Hepatocyte (in vitro differentiated cells): ENCODE data around the gene CCDC182. TPM values are rescaled to one million over a fixed set of nuclear protein-coding genes. Genes with fewer than 3 reads are reported as not detected.

ENCODE experiments used
- DNase-seq: peaks from one replicate; pipeline ENCODE4 v3.0.0-alpha.2; 2016; ENCODE audit warnings: low spot score
- H2AFZ ChIP-seq: fragments of 200-600 bp; sonication (generic); 2 replicates; pipeline ENCODE4 v1.6.0; 2016; ENCODE audit warnings: antibody characterized with exemption, mild to moderate bottlenecking
- H3K27ac ChIP-seq: fragments of 200-600 bp; sonication (generic); 2 replicates; pipeline ENCODE4 v1.5.1; 2016; ENCODE audit warnings: mild to moderate bottlenecking
- H3K27me3 ChIP-seq: fragments of 200-600 bp; sonication (generic); 2 replicates; pipeline ENCODE4 v1.6.1; 2016
- H3K36me3 ChIP-seq: fragments of 200-600 bp; sonication (generic); replicated peaks from 2 replicates; pipeline ENCODE4 v1.5.1; 2016; ENCODE audit warnings: low read depth; ENCODE audit not compliant: insufficient read depth
- H3K4me1 ChIP-seq: fragments of 200-600 bp; sonication (generic); 2 replicates; pipeline ENCODE4 v1.5.1; 2016; ENCODE audit warnings: mild to moderate bottlenecking, moderate library complexity; ENCODE audit not compliant: insufficient read depth
- H3K4me2 ChIP-seq: fragments of 200-600 bp; sonication (generic); 2 replicates; pipeline ENCODE4 v1.6.0; 2016
- H3K4me3 ChIP-seq: fragments of 200-600 bp; sonication (generic); 2 replicates; pipeline ENCODE4 v1.5.1; 2016; ENCODE audit warnings: mild to moderate bottlenecking
- H3K79me2 ChIP-seq: fragments of 200-600 bp; sonication (generic); 2 replicates; pipeline ENCODE4 v1.6.0; 2017; ENCODE audit warnings: mild to moderate bottlenecking
- H3K9me2 ChIP-seq: fragments of 200-600 bp; sonication (generic); replicated peaks from 2 replicates; pipeline ENCODE4 v1.6.0; 2017; ENCODE audit warnings: mild to moderate bottlenecking; ENCODE audit not compliant: insufficient read depth
- H3K9me3 ChIP-seq: fragments of 200-600 bp; sonication (generic); 2 replicates; pipeline ENCODE4 v1.5.1; 2016; ENCODE audit warnings: low read depth, mild to moderate bottlenecking
- H4K20me1 ChIP-seq: fragments of 200-600 bp; sonication (generic); 2 replicates; pipeline ENCODE4 v1.6.0; 2016; ENCODE audit warnings: mild to moderate bottlenecking; ENCODE audit not compliant: insufficient read depth, poor library complexity, severe bottlenecking
- EZH2 ChIP-seq: fragments of 200-600 bp; sonication (generic); IDR thresholded peaks from 2 replicates; pipeline ENCODE4 v1.6.1; 2016; ENCODE audit warnings: antibody characterized with exemption, mild to moderate bottlenecking, borderline replicate concordance
- EZH2phosphoT487 ChIP-seq: fragments of 200-600 bp; sonication (generic); IDR thresholded peaks from one replicate; pipeline ENCODE4 v1.6.1; 2018; ENCODE audit warnings: antibody characterized with exemption, mild to moderate bottlenecking, low read depth, moderate library complexity; ENCODE audit not compliant: unreplicated experiment, severe bottlenecking
- WGBS: methylation state at CpG from one replicate; pipeline ENCODE4 v1.1.6; 2016; ENCODE audit warnings: low lambda C conversion rate; ENCODE audit errors: missing lambda C conversion rate; 5-methylcytosine and 5-hydroxymethylcytosine counted together
- polyA plus RNA-seq: library from polyadenylated mRNA; unstranded; fragments of >200 nt; fragmentation: Nextera tagmentation; extraction: Ambion mirVana; gene quantifications from 2 replicates; pipeline ENCODE4 v1.2.1, GENCODE V29; 2016
- total RNA-seq: library from RNA; depleted of rRNA; stranded (reverse); fragments of >200 nt; gene quantifications from 2 replicates; pipeline ENCODE4 v1.2.3, GENCODE V29; 2014
- TF ChIP-seq, protein P1 (sequence below): fragments of 200-600 bp; sonication (generic); IDR thresholded peaks from 2 replicates; pipeline ENCODE4 v1.5.1; 2016; ENCODE audit warnings: antibody characterized with exemption, mild to moderate bottlenecking; ENCODE audit not compliant: poor library complexity

CCDC182 gene
- total and polyA plus RNA-seq, 2 experiments from 2014 or later = not detected

DNA sequence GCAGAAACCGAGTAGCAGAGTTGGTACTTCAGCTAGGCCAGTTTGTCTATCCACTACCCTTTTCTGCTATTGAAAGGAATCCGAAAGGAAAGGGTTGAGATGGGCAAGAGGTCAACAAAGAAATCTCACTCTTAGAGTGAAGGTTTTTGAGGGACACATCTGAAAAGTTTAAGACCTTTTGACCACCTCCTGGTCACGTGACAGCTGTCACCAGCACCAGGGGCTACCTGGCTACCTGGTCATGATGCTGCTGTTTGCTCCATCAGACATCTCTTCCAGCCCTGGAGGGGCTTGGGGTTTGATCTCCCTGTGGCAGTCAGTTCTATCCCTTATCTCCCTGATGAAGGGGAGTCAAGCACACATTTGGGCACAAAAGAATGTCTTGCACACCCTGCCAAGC is 7.6 kb downstream of the CCDC182 start:
- Histone ChIP-seq H2AFZ (no peak overlapping the region), H3K27ac (no peak overlapping the region), H3K4me3 (no peak overlapping the region), H3K27me3 (peaks cover 3% of the 10 kb centered on the region), H3K9me3 (no peaks in the 10 kb centered on the region), H4K20me1 (no peaks in the 10 kb centered on the region), H3K4me2 (no peak overlapping the region), H3K4me1 (no peaks in the 10 kb centered on the region), H3K36me3 (no peaks in the 10 kb centered on the region), H3K9me2 (no peaks in the 10 kb centered on the region), H3K79me2 (no peaks in the 10 kb centered on the region)
- no peak for DNase-seq
- TF ChIP-seq EZH2phosphoT487 (no peak), EZH2 (no peak)
- TF ChIP-seq, protein P1, sequence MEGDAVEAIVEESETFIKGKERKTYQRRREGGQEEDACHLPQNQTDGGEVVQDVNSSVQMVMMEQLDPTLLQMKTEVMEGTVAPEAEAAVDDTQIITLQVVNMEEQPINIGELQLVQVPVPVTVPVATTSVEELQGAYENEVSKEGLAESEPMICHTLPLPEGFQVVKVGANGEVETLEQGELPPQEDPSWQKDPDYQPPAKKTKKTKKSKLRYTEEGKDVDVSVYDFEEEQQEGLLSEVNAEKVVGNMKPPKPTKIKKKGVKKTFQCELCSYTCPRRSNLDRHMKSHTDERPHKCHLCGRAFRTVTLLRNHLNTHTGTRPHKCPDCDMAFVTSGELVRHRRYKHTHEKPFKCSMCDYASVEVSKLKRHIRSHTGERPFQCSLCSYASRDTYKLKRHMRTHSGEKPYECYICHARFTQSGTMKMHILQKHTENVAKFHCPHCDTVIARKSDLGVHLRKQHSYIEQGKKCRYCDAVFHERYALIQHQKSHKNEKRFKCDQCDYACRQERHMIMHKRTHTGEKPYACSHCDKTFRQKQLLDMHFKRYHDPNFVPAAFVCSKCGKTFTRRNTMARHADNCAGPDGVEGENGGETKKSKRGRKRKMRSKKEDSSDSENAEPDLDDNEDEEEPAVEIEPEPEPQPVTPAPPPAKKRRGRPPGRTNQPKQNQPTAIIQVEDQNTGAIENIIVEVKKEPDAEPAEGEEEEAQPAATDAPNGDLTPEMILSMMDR = no peak
- WGBS = 77% methylated on average over 3 of the region's 3 CpGs

DNA sequence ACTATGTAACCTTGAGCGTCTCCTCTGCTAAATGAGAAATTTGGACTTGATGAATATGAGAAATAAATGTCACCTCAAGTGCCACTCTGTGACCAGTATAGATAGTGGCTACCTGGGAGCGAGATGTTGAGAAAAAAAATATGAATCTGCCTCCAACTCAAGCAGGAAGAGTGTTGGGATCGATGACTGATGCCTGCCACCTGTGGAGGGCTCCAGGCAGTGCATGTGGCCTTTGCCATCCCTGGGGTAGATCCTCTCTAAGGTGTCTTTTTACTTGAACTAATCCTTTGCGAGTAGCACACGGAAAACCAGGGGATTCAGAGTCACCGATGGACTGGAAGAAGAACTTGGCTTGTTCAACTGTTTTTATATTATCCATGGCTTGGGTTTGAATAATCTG is 9.4 kb downstream of the CCDC182 start:
- H3K27me3 ChIP-seq = peaks cover 7% of the 10 kb centered on the region
- TF ChIP-seq, protein P1 = peak; percentile 13
- no peak for TF ChIP-seq EZH2
- no peak for TF ChIP-seq EZH2phosphoT487
- no peak overlapping the region for H2AFZ ChIP-seq
- H3K27ac ChIP-seq = no peak overlapping the region
- no peaks in the 10 kb centered on the region for H4K20me1 ChIP-seq
- no peak for DNase-seq
- no peaks in the 10 kb centered on the region for H3K4me1 ChIP-seq
- no peaks in the 10 kb centered on the region for H3K36me3 ChIP-seq
- H3K9me3 ChIP-seq = no peaks in the 10 kb centered on the region
- no peaks in the 10 kb centered on the region for H3K79me2 ChIP-seq
- no peak overlapping the region for H3K4me2 ChIP-seq
- 58% methylated on average over 6 of the region's 6 CpGs for WGBS
- H3K9me2 ChIP-seq = no peaks in the 10 kb centered on the region
- no peak overlapping the region for H3K4me3 ChIP-seq

DNA sequence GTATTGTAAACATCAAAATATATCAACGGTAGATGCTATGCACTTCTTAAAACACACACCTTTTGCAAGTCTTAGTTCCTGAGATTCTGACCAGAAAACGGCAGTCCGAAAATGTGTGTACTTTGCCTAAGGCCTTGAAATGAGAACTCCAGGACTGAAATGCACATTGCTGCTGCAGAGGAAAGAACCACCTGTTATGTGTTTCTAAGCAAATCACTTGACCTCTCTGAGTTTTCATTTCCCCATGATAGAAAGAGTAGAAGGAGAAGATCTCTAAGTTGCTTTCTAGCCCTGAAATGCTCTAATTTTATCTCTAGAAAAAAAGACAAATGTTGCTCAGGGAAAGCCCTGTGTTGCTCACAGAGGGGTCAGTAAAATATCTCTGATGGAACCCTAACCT is 9.9 kb downstream of the CCDC182 start:
- TF ChIP-seq EZH2 (no peak), EZH2phosphoT487 (no peak)
- TF ChIP-seq, protein P1 = no peak
- H3K4me1 ChIP-seq = no peaks in the 10 kb centered on the region
- H3K36me3 ChIP-seq = no peaks in the 10 kb centered on the region
- peaks cover 7% of the 10 kb centered on the region for H3K27me3 ChIP-seq
- DNase-seq = no peak
- no peaks in the 10 kb centered on the region for H3K9me3 ChIP-seq
- H4K20me1 ChIP-seq = no peaks in the 10 kb centered on the region
- no peak overlapping the region for H3K27ac ChIP-seq
- 88% methylated on average over 3 of the region's 3 CpGs for WGBS
- H3K4me2 ChIP-seq = no peak overlapping the region
- H3K4me3 ChIP-seq = no peak overlapping the region
- no peaks in the 10 kb centered on the region for H3K9me2 ChIP-seq
- H3K79me2 ChIP-seq = no peaks in the 10 kb centered on the region
- H2AFZ ChIP-seq = no peak overlapping the region

DNA sequence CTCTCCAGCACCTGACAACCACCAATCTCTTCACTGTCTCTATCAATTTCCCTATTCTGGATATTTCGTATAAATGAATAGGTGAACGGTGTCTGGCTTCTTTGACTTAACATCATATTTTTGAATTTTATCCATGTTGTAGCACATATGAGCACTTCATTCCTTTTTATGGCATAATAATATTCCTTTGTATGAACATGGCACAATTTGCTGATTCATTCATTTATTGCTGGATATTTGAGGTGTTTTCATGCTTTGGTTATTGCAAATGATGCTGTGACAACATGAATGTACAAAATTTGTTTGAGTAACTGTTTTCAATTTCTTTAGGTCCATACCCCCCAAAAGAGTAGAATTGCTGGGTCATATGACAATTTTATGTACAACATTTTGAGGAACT is 12.0 kb downstream of the CCDC182 start:
- Histone ChIP-seq H3K9me2 (no peaks in the 10 kb centered on the region), H3K27me3 (peaks cover 7% of the 10 kb centered on the region), H3K79me2 (no peaks in the 10 kb centered on the region), H3K27ac (no peak overlapping the region), H4K20me1 (no peaks in the 10 kb centered on the region), H3K4me3 (no peak overlapping the region), H3K4me1 (no peaks in the 10 kb centered on the region), H3K4me2 (no peak overlapping the region), H3K36me3 (no peaks in the 10 kb centered on the region), H2AFZ (no peak overlapping the region), H3K9me3 (no peaks in the 10 kb centered on the region)
- TF ChIP-seq EZH2phosphoT487 = no peak
- no peak for TF ChIP-seq EZH2
- TF ChIP-seq, protein P1 = no peak
- no peak for DNase-seq
- WGBS = 98% methylated on average over 2 of the region's 2 CpGs
